B cell (primary cell): ENCODE data around the gene NAA11.

Experiments used
- EZH2 ChIP-seq: IDR thresholded peaks from 2 replicates; pipeline ENCODE4 v1.6.1; 2012; ENCODE audit warnings: borderline replicate concordance, low read depth, mild to moderate bottlenecking, moderate library complexity, low read length; ENCODE audit not compliant: insufficient read depth, poor library complexity, severe bottlenecking
- TF ChIP-seq, protein P1 (sequence below): fragments of 200-600 bp; IDR thresholded peaks from one replicate; pipeline ENCODE4 v1.8.0; 2022; ENCODE audit warnings: antibody characterized with exemption, mild to moderate bottlenecking

DNA sequence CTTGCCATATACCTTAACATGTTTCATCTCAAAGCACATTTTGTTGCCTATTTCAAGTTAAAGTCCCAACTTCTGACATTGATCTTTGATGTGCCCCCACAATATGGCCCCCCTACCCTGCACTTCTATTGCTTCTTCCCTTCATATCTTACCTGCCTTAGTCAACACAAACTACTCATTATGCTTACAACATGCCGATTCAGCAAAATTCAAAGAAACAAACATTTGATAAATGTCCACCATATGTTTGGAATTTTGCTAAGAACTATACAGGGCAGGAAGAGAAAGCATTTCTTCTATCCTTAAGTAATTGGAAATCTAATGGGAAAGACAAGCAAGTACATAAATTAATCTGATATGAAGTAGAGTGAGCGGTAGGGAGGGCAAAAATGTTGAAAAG lies 25.6 kb downstream of the NAA11 start:
- TF ChIP-seq, protein P1, sequence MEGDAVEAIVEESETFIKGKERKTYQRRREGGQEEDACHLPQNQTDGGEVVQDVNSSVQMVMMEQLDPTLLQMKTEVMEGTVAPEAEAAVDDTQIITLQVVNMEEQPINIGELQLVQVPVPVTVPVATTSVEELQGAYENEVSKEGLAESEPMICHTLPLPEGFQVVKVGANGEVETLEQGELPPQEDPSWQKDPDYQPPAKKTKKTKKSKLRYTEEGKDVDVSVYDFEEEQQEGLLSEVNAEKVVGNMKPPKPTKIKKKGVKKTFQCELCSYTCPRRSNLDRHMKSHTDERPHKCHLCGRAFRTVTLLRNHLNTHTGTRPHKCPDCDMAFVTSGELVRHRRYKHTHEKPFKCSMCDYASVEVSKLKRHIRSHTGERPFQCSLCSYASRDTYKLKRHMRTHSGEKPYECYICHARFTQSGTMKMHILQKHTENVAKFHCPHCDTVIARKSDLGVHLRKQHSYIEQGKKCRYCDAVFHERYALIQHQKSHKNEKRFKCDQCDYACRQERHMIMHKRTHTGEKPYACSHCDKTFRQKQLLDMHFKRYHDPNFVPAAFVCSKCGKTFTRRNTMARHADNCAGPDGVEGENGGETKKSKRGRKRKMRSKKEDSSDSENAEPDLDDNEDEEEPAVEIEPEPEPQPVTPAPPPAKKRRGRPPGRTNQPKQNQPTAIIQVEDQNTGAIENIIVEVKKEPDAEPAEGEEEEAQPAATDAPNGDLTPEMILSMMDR = no peak
- no peak for TF ChIP-seq EZH2
